GM12874 (cell line): ENCODE data around the gene JUND.

Experiments used
- CTCF ChIP-seq: IDR thresholded peaks from 2 replicates; pipeline ENCODE4 v1.5.1; 2011; ENCODE audit warnings: low read depth, mild to moderate bottlenecking, control low read depth, low read length, moderate library complexity; ENCODE audit not compliant: insufficient read depth

JUND gene

GRCh38 chr19:18310966-18311365, 29.5 kb upstream of the JUND start:
- no peak for TF ChIP-seq CTCF

DNA sequence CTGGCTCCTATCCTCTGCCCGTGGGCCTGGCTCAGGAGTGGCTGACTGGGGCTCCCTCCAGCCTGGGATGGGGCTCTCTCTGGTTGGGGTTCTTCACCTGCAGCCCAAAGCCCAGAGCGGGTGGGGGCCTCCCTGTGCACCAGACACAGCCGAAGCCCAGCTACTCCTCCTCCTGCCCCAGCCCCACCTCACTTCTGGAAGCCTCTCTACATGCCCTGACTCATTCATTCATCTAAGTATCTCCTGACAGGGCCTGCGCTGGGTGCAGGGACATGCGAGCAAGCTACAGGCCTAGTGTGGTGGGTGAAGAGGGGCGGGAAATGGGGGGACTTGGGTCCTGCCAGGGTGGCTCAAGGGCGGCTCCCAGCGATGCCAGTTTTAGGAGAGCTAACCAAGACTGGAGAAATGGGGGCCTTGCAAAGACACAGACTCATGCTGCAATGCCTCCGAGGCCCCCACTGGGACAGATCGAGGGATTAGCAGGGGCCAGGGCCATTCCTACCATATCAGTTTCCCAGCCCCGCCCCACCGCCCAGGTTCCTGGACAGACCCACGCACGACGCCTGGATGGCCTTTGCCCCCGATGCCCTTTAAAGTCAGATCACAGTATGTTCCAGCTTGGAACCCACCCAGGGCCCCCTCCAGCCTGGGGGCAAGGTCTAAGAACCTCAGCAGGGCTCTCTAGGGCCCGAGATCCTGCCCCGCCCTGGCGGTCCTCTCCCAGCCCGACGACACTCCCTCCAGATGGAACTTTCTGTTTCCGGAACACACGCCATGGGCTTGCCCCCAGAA, 28.9 kb upstream of the JUND start:
- no peak for TF ChIP-seq CTCF

- no peak for TF ChIP-seq CTCF
Measured at GRCh38 chr19:18309525-18310064, 28.2 kb upstream of the JUND start.

GRCh38 chr19:18308948-18309325, 27.5 kb upstream of the JUND start:
- no peak for TF ChIP-seq CTCF

DNA sequence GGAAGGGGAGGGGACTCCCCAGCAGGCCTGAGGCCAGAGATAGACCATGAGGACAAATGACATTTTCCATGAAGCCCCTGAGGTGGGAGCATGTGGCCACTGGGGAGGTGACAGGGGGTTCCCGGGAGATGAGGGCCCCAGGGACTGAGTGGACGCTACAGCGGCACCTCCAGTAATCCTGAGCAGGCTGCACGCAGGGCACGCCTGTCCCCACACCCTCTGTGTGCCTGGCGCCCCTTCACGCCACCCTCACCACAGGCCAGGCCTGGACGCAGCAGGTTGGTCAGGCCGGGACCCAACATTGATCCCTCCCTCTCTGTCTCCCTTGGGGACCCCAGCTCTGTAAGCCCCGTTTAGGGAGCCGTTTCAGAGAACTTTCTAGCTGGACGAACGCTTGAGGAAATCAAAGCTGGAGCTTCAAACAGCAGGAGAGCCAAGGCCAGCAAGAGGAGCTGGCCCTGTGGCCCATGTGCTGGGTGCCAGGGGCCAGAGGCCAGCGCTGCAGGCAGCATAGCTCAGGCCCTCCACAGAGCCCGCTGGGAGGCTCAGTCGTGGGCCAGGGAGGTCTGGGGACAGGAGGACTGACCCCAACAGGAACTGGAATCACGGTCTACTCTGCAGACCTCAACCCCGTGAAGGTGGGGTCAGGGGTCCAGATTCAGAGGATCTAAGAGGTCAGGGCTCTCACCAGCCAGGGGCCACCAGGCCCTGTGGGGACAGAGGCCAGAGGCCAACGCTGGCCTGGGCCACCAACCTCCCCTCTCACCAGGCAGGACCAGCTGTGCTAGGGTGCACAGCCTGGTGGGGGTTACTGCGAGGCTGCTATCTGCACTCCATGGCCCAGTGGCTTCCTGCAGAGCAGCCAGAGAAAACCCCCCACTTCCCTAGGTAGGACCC, 26.9 kb upstream of the JUND start:
- TF ChIP-seq CTCF: no peak

DNA sequence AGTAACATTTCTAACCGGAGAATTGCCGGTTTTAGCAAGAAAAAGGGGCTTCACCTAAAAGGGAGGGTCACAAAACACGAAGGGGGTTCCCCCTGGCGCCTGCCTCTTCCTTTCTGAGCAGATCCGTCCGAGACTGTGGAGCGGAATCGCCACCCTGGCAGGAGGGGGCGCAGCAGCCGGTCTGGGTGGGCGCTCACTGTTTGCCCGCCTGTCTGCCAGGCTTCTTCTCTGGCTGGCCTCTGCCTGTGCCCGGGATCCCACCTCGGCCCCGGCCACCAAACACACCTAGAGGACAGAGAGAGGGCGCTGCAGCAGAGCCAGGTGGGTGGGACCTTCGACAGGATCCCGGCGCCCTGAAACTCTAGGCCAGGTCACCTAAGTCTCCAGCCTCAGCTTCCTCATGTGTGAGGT, 25.9 kb upstream of the JUND start:
- TF ChIP-seq CTCF: no peak

DNA sequence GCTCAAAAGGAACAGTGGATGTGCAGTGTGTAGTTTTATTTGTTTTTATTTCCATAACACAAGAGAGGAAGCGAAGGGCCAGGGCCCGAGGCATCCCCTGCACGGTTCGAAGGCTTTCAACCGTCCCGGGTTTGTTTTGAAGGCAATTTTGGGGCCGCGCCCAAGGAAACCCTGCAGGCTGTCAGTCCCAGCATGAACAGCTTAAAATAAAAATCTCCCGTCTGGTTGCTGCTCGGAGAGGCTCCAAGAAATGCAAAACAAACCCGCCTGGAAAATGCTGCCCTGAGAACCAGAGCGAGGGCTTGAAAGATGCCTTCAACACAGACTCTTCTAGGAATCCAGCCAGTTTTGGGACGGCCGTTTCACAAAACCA, 25.5 kb upstream of the JUND start:
- no peak for TF ChIP-seq CTCF
